Naive B cell (primary cell): ENCODE measurements around the gene OR2AT4. TPM values are rescaled to one million over a fixed set of nuclear protein-coding genes. Genes with fewer than 3 reads are reported as not detected.

ENCODE experiments used
- polyA plus RNA-seq, 6 donors: library from polyadenylated mRNA; unstranded; fragments of 300-500 nt; fragmentation: Illumina TruSeq; gene quantifications; one replicate each; pipeline ENCODE4 v1.2.3, GENCODE V29; 2021; ENCODE audit warnings: low read depth in 6 of 6

Gene OR2AT4
- polyA plus RNA-seq, 6 donors from 2014 or later: not detected

Other genes with a start within 250 kb of the OR2AT4 start
- gene XRRA1, start 147.8 kb downstream of the OR2AT4 start, polyA plus RNA-seq: 10 to 100 TPM in 3 of 6 donors, 1 to 10 TPM in 2, under 1 TPM in 1; 0.32 to 15.6 (median 10.0) TPM
- 100 to 1,000 TPM; 198 to 302 (median 265) TPM for gene SPCS2, start 147.6 kb downstream of the OR2AT4 start, polyA plus RNA-seq
- 1 to 10 TPM; 1.6 to 4.3 (median 3.0) TPM for gene NEU3, start 107.9 kb downstream of the OR2AT4 start, polyA plus RNA-seq
- not detected for gene SLCO2B1, start 54.2 kb upstream of the OR2AT4 start, polyA plus RNA-seq
- gene TPBGL, start 143.9 kb upstream of the OR2AT4 start, polyA plus RNA-seq: not detected